Measurements from ENCODE around the gene CARHSP1.
"Not testable (repeated sequence)": the region's sequence is repeated elsewhere in the genome, so short reads cannot be mapped to it uniquely, and the experiment has no call there.

DNA sequence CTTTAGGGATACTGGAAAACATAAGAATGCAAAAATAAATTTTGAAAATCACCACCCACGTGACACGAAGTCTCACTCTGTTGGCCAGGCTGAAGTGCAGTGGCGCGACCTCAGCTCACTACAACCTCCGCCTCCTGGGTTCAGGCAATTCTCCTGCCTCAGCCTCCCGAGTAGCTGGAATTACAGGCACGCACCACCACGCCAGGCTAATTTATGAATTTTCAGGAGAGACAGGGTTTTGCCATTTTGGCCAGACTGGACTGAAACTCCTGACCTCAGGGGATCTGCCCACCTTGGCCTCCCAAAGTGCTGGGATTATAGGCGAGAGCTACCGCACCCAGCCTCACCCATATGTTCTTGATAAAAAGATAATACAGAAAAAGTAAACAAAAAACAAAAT lies 48.5 kb upstream of the CARHSP1 start:
- TF ChIP-seq POLR2AphosphoS5 (IDR thresholded peaks at IDR 0.05; ENCODE audit: borderline replicate concordance, low read depth, low read length); EZH2 (IDR thresholded peaks at IDR 0.05); FOXP2 (optimal IDR thresholded peaks at IDR 0.05; ENCODE audit: control extremely low read depth, extremely low read length, insufficient read depth): not testable (repeated sequence)

All from SK-N-MC (cell line).